MCF 10A (cell line): ENCODE results near the gene RCAN2. TPM values are rescaled to one million over a fixed set of nuclear protein-coding genes. Genes with fewer than 3 reads are reported as not detected.

ENCODE experiments used
- BruUV-seq: library from RNA; stranded (reverse); fragments of 400-500 nt; replicated peaks from 2 replicates; lab custom pipeline; 2021; lab: Mats Ljungman, UMichigan
- CTCF ChIA-PET: fragments of 300-600 bp; sonication (Branson Sonifier 250); formaldehyde crosslinking; extraction: SDS; loops from one replicate; lab custom pipeline; 2021; ENCODE audit warnings: antibody characterized with exemption, inconsistent platforms; lab: Yijun Ruan, JAX
- POLR2A ChIA-PET: fragments of 300-600, 350-650 bp; sonication (Branson Sonifier 250); formaldehyde crosslinking; extraction: SDS; loops from one replicate; lab custom pipeline; 2020; ENCODE audit warnings: antibody characterized with exemption, inconsistent platforms; lab: Yijun Ruan, JAX
- DNase-seq: peaks from one replicate; pipeline ENCODE4 v3.0.0-alpha.2; 2018; ENCODE audit not compliant: unreplicated experiment
- H3K27ac Mint-ChIP-seq: one replicate; pipeline ENCODE4 v1.8.0; 2022; ENCODE audit warnings: mild to moderate bottlenecking, low read depth, mixed read lengths; ENCODE audit not compliant: unreplicated experiment
- H3K27me3 Mint-ChIP-seq: one replicate; pipeline ENCODE4 v1.8.0; 2022; ENCODE audit warnings: mixed read lengths; ENCODE audit not compliant: insufficient read depth, unreplicated experiment
- H3K36me3 Mint-ChIP-seq: one replicate; pipeline ENCODE4 v1.8.0; 2022; ENCODE audit warnings: mild to moderate bottlenecking, moderate library complexity, mixed read lengths; ENCODE audit not compliant: insufficient read depth, unreplicated experiment
- H3K4me1 Mint-ChIP-seq: one replicate; pipeline ENCODE4 v1.8.0; 2022; ENCODE audit warnings: mixed read lengths; ENCODE audit not compliant: insufficient read depth, unreplicated experiment
- H3K4me3 Mint-ChIP-seq: one replicate; pipeline ENCODE4 v1.8.0; 2022; ENCODE audit warnings: mild to moderate bottlenecking, moderate library complexity, mixed read lengths; ENCODE audit not compliant: unreplicated experiment
- H3K9me3 Mint-ChIP-seq: one replicate; pipeline ENCODE4 v1.8.0; 2022; ENCODE audit warnings: mixed read lengths; ENCODE audit not compliant: unreplicated experiment
- intact Hi-C: fragments of 100-400 bp; cut with micrococcal nuclease; formaldehyde crosslinking; loops from 2 replicates; pipeline ENCODE4 v1.14.1; 2022
- total RNA-seq: library from RNA; stranded (reverse); gene quantifications from 2 replicates; pipeline ENCODE4 v1.2.3, GENCODE V29; 2022
- TF ChIP-seq, protein P1 (sequence below): fragments of 200-600 bp; IDR thresholded peaks from one replicate; pipeline ENCODE4 v1.8.0; 2022; ENCODE audit warnings: antibody characterized with exemption, mild to moderate bottlenecking; ENCODE audit not compliant: unreplicated experiment

Gene RCAN2
- total RNA-seq, 1 experiment from 2014 or later, result 0.09 TPM

GRCh38 chr6:46325561-46326530, 165.4 kb downstream of the RCAN2 start:
- H3K4me1 Mint-ChIP-seq, result peaks cover 7% of the 10 kb centered on the region
- intact Hi-C loops, result no loop called here
- ChIA-PET CTCF (interaction anchor here (0.6 to 0.7 kb wide), 3 partner anchors 29 to 127 kb away, joined by 3 read pairs; no protein-coding TSS in a partner anchor), POLR2A (no interaction called here)
- no peaks in the 10 kb centered on the region for H3K36me3 Mint-ChIP-seq
- BruUV-seq, result no TSS peak
- no peak overlapping the region for H3K4me3 Mint-ChIP-seq
- TF ChIP-seq, protein P1, sequence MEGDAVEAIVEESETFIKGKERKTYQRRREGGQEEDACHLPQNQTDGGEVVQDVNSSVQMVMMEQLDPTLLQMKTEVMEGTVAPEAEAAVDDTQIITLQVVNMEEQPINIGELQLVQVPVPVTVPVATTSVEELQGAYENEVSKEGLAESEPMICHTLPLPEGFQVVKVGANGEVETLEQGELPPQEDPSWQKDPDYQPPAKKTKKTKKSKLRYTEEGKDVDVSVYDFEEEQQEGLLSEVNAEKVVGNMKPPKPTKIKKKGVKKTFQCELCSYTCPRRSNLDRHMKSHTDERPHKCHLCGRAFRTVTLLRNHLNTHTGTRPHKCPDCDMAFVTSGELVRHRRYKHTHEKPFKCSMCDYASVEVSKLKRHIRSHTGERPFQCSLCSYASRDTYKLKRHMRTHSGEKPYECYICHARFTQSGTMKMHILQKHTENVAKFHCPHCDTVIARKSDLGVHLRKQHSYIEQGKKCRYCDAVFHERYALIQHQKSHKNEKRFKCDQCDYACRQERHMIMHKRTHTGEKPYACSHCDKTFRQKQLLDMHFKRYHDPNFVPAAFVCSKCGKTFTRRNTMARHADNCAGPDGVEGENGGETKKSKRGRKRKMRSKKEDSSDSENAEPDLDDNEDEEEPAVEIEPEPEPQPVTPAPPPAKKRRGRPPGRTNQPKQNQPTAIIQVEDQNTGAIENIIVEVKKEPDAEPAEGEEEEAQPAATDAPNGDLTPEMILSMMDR, result no peak
- peak; percentile 42 for DNase-seq
- H3K27ac Mint-ChIP-seq, result no peak overlapping the region
- H3K27me3 Mint-ChIP-seq, result peaks cover 42% of the 10 kb centered on the region
- no peaks in the 10 kb centered on the region for H3K9me3 Mint-ChIP-seq

GRCh38 chr6:46324706-46325105, 166.5 kb downstream of the RCAN2 start:
- Mint-ChIP-seq H3K27ac (no peak overlapping the region), H3K4me1 (peaks cover 7% of the 10 kb centered on the region)

DNA sequence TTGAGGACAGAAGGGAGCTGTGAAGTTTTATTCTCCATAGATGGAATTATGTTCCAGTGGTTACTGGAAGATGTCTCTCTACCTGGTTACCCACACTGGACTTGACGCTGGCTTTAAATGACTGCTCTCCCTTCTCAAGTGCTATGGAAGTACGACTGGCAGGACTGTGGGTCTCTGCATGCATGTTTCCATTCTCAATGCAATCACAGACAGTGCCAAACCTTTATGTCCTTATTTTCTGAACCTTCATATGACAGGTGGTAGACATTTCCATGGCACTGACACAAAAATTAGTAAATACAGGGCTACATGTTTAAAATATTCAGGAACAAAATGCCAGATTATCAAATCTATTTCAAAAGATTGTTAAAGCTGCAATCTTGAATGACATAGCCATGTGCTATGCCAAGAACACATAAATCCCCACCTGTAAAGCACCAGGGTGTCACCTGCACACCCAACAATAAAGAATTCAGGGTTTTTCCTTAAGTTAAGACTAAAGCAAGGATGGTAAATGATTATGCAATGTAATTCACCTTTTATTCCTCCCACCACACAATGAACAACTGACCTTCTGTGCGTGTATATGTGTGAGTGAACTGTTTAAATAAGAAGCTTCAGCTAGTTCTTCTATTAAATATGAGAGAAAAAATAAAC, 167.2 kb downstream of the RCAN2 start:
- ChIA-PET CTCF (no interaction called here), POLR2A (no interaction called here)
- Mint-ChIP-seq H3K9me3 (no peaks in the 10 kb centered on the region), H3K4me3 (no peak overlapping the region), H3K4me1 (peaks cover 7% of the 10 kb centered on the region), H3K36me3 (no peaks in the 10 kb centered on the region), H3K27me3 (peaks cover 37% of the 10 kb centered on the region), H3K27ac (no peak overlapping the region)
- intact Hi-C loops, result no loop called here
- no TSS peak for BruUV-seq
- DNase-seq, result no peak
- TF ChIP-seq, protein P1, result no peak

More at GRCh38 chr6:46324706-46325105, 166.5 kb downstream of the RCAN2 start:
- Mint-ChIP-seq H3K27me3 (peaks cover 42% of the 10 kb centered on the region), H3K4me3 (no peak overlapping the region), H3K36me3 (no peaks in the 10 kb centered on the region), H3K9me3 (no peaks in the 10 kb centered on the region)
- ChIA-PET CTCF (no interaction called here), POLR2A (no interaction called here)
- DNase-seq, result no peak
- no TSS peak for BruUV-seq
- TF ChIP-seq, protein P1, result no peak
- intact Hi-C loops, result no loop called here
